Heart left ventricle (tissue), 13 donors: ENCODE data around the gene PNMT.

Experiments used
- POLR2A ChIP-seq, 2 donors: fragments of 450-650 bp; IDR thresholded peaks; one replicate each; pipeline ENCODE4 v1.6.1; 2017; ENCODE audit warnings: antibody characterized with exemption in 2 of 2, mild to moderate bottlenecking in 2 of 2, moderate library complexity in 2 of 2
- TF ChIP-seq, protein P1 (sequence below), 12 donors: fragments of 200-600 bp; sonication (generic) in 4 of 12; IDR thresholded peaks; one replicate each; pipeline versions ENCODE4 v1.5.0 to v1.8.0; 2018 to 2022; ENCODE audit warnings: antibody characterized with exemption in 12 of 12, mild to moderate bottlenecking in 5 of 12
- donor health status: ischemic (EF 13 %, LVEDD 7.1; RV severe dilation, severe dysfunction).
- donor health status: DM: no; HTN: yes; CAD: no.
- donor health status: DM: no; HTN: no; CAD: no.
- donor health status: ischemic (EF 25% LVEDD 6.9; RV normal size, moderate dysfunction).
- donor health status: ischemic (EF 25% LVEDD 5.7; RV mildly dilated, moderate dysfunction).
- donor health status: ischemic (EF 35%, LVEDD 5.7; RV mildly dilated, moderate dysfunction).
- donor health status: nonischemic (EF 11% LVEDD 7.7; RV severe dilation, severe dysfunction).
- donor health status: DM: yes; HTN: yes; CAD: no.
- donor health status: PGD.
- donor health status: ischemic (EF 29% LVEDD 5.4; RV normal size, mild dysfunction).
- donor health status: nonischemic (EF 23%, LVEDD 6.1; RV moderate dilation, normal function).

DNA sequence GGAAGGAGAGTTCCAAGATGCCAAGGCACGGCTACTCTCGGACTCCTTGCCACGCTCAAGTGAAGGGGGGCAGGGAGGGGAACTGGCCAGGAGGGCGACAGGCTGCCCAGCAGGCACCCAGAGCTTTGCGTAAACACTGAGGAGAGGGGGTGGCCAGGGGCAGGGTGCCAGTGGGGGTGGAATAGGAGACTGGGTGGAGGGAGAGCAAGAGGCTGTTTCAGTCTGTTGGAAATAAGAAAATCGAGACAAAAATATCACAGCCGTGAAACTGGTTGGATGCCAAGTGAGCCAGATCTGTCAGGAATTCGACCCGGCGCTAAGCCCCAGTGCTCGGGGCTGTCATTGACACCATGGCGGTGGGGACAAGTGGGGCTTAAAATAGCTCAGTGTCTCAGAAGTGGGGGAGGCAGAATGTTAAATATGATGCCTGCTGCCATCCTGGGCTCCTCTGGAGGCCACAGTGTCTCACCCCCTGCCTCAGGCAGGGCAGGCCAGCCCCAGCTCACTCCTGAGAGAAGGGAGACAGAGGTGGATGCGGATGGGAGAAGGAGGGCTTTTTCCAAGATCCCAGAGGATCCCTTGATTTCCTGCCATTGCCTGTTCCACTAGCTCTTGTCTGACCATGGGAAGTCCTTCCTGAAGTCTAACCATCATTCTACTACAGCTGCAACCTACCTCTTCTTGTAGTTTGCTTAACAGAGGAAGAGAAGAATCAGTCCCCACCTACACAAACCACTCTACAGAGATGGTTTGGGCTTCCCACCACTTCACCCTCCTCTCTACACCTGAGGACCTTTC, 9.5 kb downstream of the PNMT start:
- TF ChIP-seq, protein P1, sequence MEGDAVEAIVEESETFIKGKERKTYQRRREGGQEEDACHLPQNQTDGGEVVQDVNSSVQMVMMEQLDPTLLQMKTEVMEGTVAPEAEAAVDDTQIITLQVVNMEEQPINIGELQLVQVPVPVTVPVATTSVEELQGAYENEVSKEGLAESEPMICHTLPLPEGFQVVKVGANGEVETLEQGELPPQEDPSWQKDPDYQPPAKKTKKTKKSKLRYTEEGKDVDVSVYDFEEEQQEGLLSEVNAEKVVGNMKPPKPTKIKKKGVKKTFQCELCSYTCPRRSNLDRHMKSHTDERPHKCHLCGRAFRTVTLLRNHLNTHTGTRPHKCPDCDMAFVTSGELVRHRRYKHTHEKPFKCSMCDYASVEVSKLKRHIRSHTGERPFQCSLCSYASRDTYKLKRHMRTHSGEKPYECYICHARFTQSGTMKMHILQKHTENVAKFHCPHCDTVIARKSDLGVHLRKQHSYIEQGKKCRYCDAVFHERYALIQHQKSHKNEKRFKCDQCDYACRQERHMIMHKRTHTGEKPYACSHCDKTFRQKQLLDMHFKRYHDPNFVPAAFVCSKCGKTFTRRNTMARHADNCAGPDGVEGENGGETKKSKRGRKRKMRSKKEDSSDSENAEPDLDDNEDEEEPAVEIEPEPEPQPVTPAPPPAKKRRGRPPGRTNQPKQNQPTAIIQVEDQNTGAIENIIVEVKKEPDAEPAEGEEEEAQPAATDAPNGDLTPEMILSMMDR (IDR thresholded peaks at IDR 0.05), result no peak
- TF ChIP-seq POLR2A (IDR thresholded peaks at IDR 0.05), result peak in 1 of 2 donors; percentile 32
